GM21528 (cell line): ENCODE data around the gene ETV5.

Experiments
- ATAC-seq: cut with Tn5 transposase; IDR thresholded peaks from one replicate; pipeline ENCODE4 v1.9.1; 2021; ENCODE audit warnings: mild to moderate bottlenecking, moderate library complexity; ENCODE audit not compliant: unreplicated experiment, low FRiP score

ETV5 gene

GRCh38 chr3:186097317-186097662 lies 11.6 kb downstream of the ETV5 start:
- ATAC-seq = no peak

- no peak for ATAC-seq
Observed at GRCh38 chr3:186096290-186096689, 12.6 kb downstream of the ETV5 start.

DNA sequence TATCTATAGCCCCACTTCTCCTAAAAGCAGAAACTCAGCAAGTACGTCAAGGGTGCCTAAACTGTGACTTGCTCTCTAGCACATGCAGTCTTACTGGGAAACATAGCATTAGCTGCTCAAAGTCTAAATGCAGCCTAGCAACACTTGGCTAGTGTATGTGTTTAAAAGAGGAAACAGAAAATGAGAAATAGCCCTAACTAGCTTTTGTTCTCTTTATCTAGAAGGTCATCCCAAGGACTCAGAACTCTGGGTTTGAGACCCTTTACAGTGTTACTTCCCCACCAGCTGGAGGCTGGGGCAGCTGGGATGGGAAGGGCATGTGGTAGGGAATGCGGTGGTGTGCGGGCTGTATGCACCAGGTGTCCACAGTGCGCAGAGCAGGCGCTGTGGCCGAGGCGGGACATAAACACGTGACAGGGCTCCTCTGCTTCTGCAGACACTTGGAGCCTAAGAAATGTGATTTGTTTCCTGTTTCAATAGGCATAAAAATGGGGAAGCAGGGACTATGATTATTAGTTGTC lies 13.3 kb downstream of the ETV5 start:
- no peak for ATAC-seq

- no peak for ATAC-seq
Observed at GRCh38 chr3:186094696-186095425, 14.0 kb downstream of the ETV5 start.

GRCh38 chr3:186094271-186094670 lies 14.6 kb downstream of the ETV5 start:
- no peak for ATAC-seq

- no peak for ATAC-seq
Observed at GRCh38 chr3:186093271-186093900, 15.5 kb downstream of the ETV5 start.

- no peak for ATAC-seq
Observed at GRCh38 chr3:186092360-186093070, 16.4 kb downstream of the ETV5 start.

GRCh38 chr3:186090901-186091300 lies 18.0 kb downstream of the ETV5 start:
- no peak for ATAC-seq

- ATAC-seq = no peak
Observed at GRCh38 chr3:186088335-186088734, 20.6 kb downstream of the ETV5 start.

DNA sequence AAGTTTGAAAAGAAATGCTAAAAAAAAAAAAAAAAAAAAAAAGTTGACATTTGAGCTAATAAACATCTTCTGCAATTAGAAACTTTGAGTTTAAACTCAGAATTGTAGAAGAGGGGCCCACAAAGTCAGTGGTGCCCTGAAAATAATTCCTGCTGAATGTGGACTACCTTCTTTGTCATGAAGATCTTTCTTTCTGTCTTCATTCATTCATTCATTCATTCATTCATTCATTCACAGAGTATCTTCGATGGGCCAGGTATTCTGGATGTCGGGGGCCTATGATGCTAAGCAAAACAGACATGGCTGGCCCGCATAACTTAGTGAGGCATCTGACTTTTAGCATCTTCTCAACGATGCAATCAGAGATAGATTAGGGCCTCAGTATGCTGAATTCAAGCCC lies 24.6 kb downstream of the ETV5 start:
- no peak for ATAC-seq

GRCh38 chr3:186083746-186084145 lies 25.1 kb downstream of the ETV5 start:
- no peak for ATAC-seq

DNA sequence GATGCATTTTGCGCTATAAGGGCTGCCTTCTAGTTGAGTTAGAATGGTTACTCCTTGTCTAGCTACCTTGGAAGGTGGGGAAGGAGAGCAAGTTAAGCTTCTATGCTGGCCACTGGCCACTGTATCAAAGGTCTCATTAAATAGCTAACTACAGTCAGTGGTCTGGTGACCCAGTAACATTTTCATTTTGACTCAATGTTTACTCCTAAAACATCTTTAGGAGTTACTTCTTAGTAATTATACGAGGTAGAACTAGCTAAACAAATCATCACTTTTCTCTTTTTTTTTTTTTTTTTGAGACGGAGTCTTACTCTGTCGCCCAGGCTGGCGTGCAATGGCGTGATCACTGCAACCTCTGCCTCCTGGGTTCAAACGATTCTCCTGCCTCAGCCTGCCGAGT lies 26.7 kb downstream of the ETV5 start:
- no peak for ATAC-seq

DNA sequence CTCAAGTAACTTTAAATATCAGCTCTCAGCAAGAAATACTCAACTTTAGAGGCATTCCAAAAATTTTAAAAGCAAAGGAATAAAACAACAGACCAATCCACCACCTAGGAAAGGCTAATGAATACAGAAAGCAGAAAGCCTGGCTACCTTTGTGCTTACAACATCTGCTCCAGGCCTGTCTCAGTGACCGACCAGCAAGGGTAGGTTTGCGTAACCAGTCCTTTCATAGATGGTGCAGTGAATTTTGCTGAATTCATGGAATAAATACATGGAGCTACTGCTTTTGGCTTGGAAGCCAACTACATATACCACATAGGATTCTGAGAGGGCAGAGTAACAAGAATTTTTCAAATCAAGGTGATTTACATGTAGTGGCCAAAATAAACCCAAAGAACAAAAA lies 27.2 kb downstream of the ETV5 start:
- no peak for ATAC-seq

DNA sequence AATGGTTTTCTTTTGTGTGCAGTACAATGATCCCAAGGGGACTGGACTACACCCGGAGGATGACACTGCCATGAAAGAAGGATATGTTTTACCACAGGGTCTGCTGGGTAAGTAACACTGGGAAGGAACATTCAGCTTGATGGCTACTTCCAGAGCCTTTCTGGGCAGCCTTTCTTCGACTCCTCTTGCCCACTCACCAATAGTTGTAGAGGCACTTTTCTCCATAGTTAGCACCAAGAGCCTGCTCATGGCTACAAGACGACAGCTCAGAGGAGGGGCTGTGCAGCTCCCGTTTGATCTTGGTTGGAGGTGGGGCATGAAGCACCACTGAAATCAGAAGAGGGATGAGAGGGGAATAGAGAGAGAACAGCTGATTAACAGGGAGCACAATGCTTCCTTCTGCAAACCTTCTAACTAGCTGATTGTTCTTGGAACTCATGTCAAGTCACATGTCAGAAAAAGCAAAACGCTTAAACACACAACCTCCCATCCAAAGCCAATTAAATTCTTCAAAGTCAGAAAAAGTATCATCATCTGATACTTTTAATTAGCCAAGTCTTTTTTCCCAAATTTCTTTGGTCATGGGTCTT lies 27.9 kb downstream of the ETV5 start:
- ATAC-seq = no peak

GRCh38 chr3:186079925-186080324 lies 29.0 kb downstream of the ETV5 start:
- ATAC-seq = no peak

- no peak for ATAC-seq
Observed at GRCh38 chr3:186077466-186077865, 31.4 kb downstream of the ETV5 start.

GRCh38 chr3:186075931-186076567 lies 32.8 kb downstream of the ETV5 start:
- no peak for ATAC-seq

DNA sequence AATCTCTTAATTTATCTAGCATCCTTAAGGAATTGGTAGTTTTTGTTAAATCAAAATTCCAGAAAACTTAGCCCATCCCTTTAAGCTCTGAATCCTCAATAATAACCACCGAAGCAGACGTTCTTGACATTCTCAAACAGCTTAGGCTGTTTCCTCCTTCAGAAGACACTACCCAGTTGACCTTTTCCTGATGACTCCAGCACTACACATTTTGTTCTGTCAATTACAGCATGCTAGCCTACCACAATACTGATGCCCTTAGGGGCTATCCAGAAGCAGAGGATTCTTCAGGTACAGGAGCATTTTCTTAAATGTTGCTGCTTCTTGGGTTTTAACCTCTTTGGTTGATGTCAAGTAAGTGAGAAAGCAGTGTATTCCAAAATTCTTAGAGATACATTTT lies 33.4 kb downstream of the ETV5 start:
- ATAC-seq = no peak

GRCh38 chr3:186073641-186074040 lies 35.2 kb downstream of the ETV5 start:
- no peak for ATAC-seq

- no peak for ATAC-seq
Observed at GRCh38 chr3:186070996-186071395, 37.9 kb downstream of the ETV5 start.

- no peak for ATAC-seq
Observed at GRCh38 chr3:186070550-186070949, 38.3 kb downstream of the ETV5 start.
